ENCODE data around the gene TRPM8.

GRCh38 chr2:233945146-233945545, 28.0 kb downstream of the TRPM8 start:
- TF ChIP-seq CTCF (IDR thresholded peaks at IDR 0.05; ENCODE audit: insufficient read depth, low read length) (no peak), GABPA (IDR thresholded peaks at IDR 0.05; ENCODE audit: low read depth) (no peak), REST (IDR thresholded peaks at IDR 0.05; ENCODE audit: insufficient replicate concordance, low read depth) (no peak)

Data from HL-60 (cell line).